SH-SY5Y (cell line): ENCODE measurements around the gene EAF1.

ENCODE experiments used
- GATA2 ChIP-seq: IDR thresholded peaks from 2 replicates; pipeline ENCODE4 v1.6.1; 2011; ENCODE audit warnings: mild to moderate bottlenecking, low read depth, low read length
- GATA3 ChIP-seq: IDR thresholded peaks from 2 replicates; pipeline ENCODE4 v1.6.1; 2011; ENCODE audit warnings: low read depth, mild to moderate bottlenecking, low read length, moderate library complexity

- TF ChIP-seq GATA2 (no peak), GATA3 (no peak)
Measured at GRCh38 chr3:15439476-15439875, 12.1 kb downstream of the EAF1 start.
